WTC11 (cell line): ENCODE results near the gene SMIM29. TPM values are rescaled to one million over a fixed set of nuclear protein-coding genes. Genes with fewer than 3 reads are reported as not detected.

Source experiments
- ATAC-seq: fragments of 200-7000 bp; cut with Tn5 transposase; 2 replicates; pipeline ENCODE4 v1.10.0; 2021; ENCODE audit warnings: mild to moderate bottlenecking, moderate library complexity
- CTCF ChIA-PET: fragments of 300-600 bp; sonication (Branson Sonifier 250); formaldehyde crosslinking; loops from one replicate; lab custom pipeline; 2021; ENCODE audit warnings: antibody characterized with exemption; lab: Charles Lee
- POLR2A ChIA-PET: fragments of 350-600 bp; sonication (Branson Sonifier 250); formaldehyde crosslinking; loops from one replicate; lab custom pipeline; 2021; ENCODE audit warnings: antibody characterized with exemption; lab: Charles Lee
- DNase-seq: peaks from one replicate; pipeline ENCODE4 v3.0.0; 2021; ENCODE audit warnings: low spot score
- H3K27ac Mint-ChIP-seq: 2 replicates; pipeline ENCODE4 v1.8.0; 2021; ENCODE audit warnings: mixed read lengths
- H3K27me3 Mint-ChIP-seq: 2 replicates; pipeline ENCODE4 v1.8.0; 2021; ENCODE audit warnings: low read depth, mild to moderate bottlenecking, moderate library complexity, mixed read lengths
- H3K36me3 Mint-ChIP-seq: 2 replicates; pipeline ENCODE4 v1.8.0; 2021; ENCODE audit warnings: mixed read lengths
- H3K4me1 Mint-ChIP-seq: 2 replicates; pipeline ENCODE4 v1.8.0; 2022; ENCODE audit warnings: mixed read lengths
- H3K4me3 Mint-ChIP-seq: 2 replicates; pipeline ENCODE4 v1.8.0; 2021; ENCODE audit warnings: mild to moderate bottlenecking, moderate library complexity, mixed read lengths
- H3K9me3 Mint-ChIP-seq: 2 replicates; pipeline ENCODE4 v1.8.0; 2021; ENCODE audit warnings: mixed read lengths
- CREB1 ChIP-seq: sonication (generic); formaldehyde crosslinking; IDR thresholded peaks from 2 replicates; pipeline ENCODE4 v1.8.0; 2023; ENCODE audit warnings: mild to moderate bottlenecking, missing genetic modification reagents
- E2F1 ChIP-seq: sonication (generic); formaldehyde crosslinking; IDR thresholded peaks from 2 replicates; pipeline ENCODE4 v1.8.0; 2022; ENCODE audit warnings: mild to moderate bottlenecking, missing genetic modification reagents
- ETV6 ChIP-seq: sonication (generic); formaldehyde crosslinking; IDR thresholded peaks from 2 replicates; pipeline ENCODE4 v1.8.1; 2022; ENCODE audit warnings: mild to moderate bottlenecking, missing genetic modification reagents
- GABPB1 ChIP-seq: sonication (generic); formaldehyde crosslinking; IDR thresholded peaks from 2 replicates; pipeline ENCODE4 v1.8.1; 2023; ENCODE audit warnings: mild to moderate bottlenecking, missing genetic modification reagents
- IRF1 ChIP-seq: sonication (generic); formaldehyde crosslinking; IDR thresholded peaks from 2 replicates; pipeline ENCODE4 v1.8.0; 2023; ENCODE audit warnings: missing genetic modification reagents
- IRF2 ChIP-seq: sonication (generic); formaldehyde crosslinking; IDR thresholded peaks from 2 replicates; pipeline ENCODE4 v1.8.0; 2022; ENCODE audit warnings: low read depth, missing genetic modification reagents, borderline replicate concordance
- PRDM15 ChIP-seq: sonication (generic); formaldehyde crosslinking; IDR thresholded peaks from 2 replicates; pipeline ENCODE4 v1.8.0; 2022; ENCODE audit warnings: missing genetic modification reagents
- SMAD4 ChIP-seq: sonication (generic); formaldehyde crosslinking; IDR thresholded peaks from 2 replicates; pipeline ENCODE4 v1.8.0; 2022; ENCODE audit warnings: mild to moderate bottlenecking, missing genetic modification reagents
- ZMAT4 ChIP-seq: fragments of 250-450 bp; sonication (Bioruptor Pico); IDR thresholded peaks from 2 replicates; pipeline ENCODE4 v1.9.0; 2021; ENCODE audit warnings: mild to moderate bottlenecking
- ZNF317 ChIP-seq: sonication (generic); formaldehyde crosslinking; IDR thresholded peaks from 2 replicates; pipeline ENCODE4 v1.8.1; 2023; ENCODE audit warnings: low read depth, mild to moderate bottlenecking, moderate library complexity, missing genetic modification reagents, borderline replicate concordance
- ZNF671 ChIP-seq: fragments of 250-450 bp; sonication (Bioruptor Pico); IDR thresholded peaks from 2 replicates; pipeline ENCODE4 v1.8.0; 2021; ENCODE audit warnings: mild to moderate bottlenecking
- total RNA-seq: library from RNA; stranded (reverse); gene quantifications from 3 replicates; pipeline ENCODE4 v1.2.3, GENCODE V29; 2021
- TF ChIP-seq, protein P1 (sequence below): sonication (generic); formaldehyde crosslinking; IDR thresholded peaks from 2 replicates; pipeline ENCODE4 v1.8.0; 2023; ENCODE audit warnings: missing genetic modification reagents, mild to moderate bottlenecking, borderline replicate concordance

SMIM29 gene
- total RNA-seq, 1 experiment from 2014 or later = 11.7 TPM

DNA sequence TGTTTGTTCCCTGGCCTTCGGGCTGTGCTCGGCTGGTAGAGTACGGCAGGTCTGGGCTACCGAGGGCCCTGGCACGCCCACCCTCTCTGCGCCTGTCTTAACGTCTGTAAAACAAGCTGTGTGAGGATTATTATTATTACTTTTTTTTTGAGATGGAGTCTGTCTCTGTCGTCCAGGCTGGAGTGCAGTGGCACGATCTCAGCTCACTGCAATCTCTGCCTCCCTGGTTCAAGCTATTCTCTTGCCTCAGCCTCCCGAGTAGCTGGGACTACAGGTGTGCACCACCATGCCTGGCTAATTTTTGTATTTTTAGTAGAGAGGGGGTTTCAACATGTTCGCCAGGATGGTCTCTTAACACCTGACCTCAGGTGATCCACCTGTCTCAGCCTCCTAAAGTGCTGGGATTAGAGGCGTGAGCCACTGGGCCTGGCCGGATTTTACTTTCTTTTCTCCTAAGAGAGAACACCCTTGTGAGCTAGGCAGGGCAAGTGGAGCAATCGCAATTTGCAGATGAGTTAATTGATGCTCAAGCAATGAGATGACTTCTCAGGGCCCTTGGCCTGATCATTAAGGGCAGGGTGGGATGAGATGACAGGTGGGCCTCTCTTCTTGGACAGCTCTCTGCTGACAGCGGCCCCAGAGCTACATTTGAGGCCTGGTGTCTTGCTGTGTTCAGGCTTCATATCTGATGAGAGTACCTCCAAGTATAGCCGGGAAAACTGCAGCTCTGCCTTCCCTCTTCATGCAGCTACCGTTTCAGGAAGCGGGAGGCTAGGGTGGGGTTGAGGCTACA is 859 bp upstream of the SMIM29 start:
- ChIA-PET POLR2A (interaction anchor here (0.5 to 2.2 kb wide), 8 partner anchors 13 to 177 kb away, joined by 3 to 13 read pairs (median 4); partner anchors contain the start of genes HMGA1 and RPS10), CTCF (interaction anchor here (0.6 to 3.5 kb wide), 41 partner anchors 8 to 359 kb away, joined by 3 to 51 read pairs (median 4); partner anchors contain the start of genes HMGA1, NUDT3 and RPS10)
- H3K36me3 Mint-ChIP-seq = peaks cover 10% of the 10 kb centered on the region
- H3K4me3 Mint-ChIP-seq = peak overlapping the region; percentile 88
- DNase-seq = no peak
- peaks cover 26% of the 10 kb centered on the region for H3K4me1 Mint-ChIP-seq
- ATAC-seq = peak; percentile 6
- no peaks in the 10 kb centered on the region for H3K27me3 Mint-ChIP-seq
- no peak for TF ChIP-seq ZNF671 (CRISPR knock-in tag)
- no peak for TF ChIP-seq ZNF317 (CRISPR knock-in tag)
- TF ChIP-seq CREB1 = no peak
- no peak for TF ChIP-seq SMAD4
- TF ChIP-seq ZMAT4 (CRISPR knock-in tag) = no peak
- no peak for TF ChIP-seq PRDM15
- TF ChIP-seq ETV6 = no peak
- TF ChIP-seq GABPB1 (CRISPR knock-in tag) = no peak
- no peak for TF ChIP-seq IRF1 (CRISPR knock-in tag)
- TF ChIP-seq IRF2 (CRISPR knock-in tag) = no peak
- no peaks in the 10 kb centered on the region for H3K9me3 Mint-ChIP-seq
- no peak overlapping the region; the same call in 1 of the 2 replicates for H3K27ac Mint-ChIP-seq

DNA sequence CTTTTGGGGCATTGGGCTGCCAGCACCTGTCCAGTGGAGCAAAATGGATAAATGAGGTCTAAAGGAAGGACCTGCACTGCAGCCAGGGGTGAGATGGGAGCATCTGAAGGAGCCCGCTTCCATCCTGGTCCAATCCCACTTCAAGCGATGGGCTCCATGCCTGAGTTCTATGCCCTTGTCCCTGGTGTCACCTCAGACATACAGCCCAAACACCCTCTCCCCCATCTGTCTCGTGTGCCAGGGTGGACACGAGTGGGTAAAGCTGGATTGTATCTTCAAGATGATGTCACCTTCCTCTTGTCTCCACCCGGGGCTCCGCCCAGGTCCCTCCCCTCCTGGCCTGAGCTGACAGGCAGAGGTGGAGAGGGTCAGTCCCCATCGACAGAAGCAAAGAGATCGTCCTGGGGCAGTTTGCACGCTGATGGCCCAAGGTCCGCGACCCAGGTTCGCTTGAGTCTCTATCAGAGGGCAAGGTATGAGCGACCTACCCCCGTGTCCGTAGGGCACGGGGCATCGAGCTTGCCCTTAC is 544 bp downstream of the SMIM29 start:
- peak overlapping the region; percentile 88 for H3K4me3 Mint-ChIP-seq
- TF ChIP-seq E2F1 (CRISPR knock-in tag) = no peak
- TF ChIP-seq, protein P1, sequence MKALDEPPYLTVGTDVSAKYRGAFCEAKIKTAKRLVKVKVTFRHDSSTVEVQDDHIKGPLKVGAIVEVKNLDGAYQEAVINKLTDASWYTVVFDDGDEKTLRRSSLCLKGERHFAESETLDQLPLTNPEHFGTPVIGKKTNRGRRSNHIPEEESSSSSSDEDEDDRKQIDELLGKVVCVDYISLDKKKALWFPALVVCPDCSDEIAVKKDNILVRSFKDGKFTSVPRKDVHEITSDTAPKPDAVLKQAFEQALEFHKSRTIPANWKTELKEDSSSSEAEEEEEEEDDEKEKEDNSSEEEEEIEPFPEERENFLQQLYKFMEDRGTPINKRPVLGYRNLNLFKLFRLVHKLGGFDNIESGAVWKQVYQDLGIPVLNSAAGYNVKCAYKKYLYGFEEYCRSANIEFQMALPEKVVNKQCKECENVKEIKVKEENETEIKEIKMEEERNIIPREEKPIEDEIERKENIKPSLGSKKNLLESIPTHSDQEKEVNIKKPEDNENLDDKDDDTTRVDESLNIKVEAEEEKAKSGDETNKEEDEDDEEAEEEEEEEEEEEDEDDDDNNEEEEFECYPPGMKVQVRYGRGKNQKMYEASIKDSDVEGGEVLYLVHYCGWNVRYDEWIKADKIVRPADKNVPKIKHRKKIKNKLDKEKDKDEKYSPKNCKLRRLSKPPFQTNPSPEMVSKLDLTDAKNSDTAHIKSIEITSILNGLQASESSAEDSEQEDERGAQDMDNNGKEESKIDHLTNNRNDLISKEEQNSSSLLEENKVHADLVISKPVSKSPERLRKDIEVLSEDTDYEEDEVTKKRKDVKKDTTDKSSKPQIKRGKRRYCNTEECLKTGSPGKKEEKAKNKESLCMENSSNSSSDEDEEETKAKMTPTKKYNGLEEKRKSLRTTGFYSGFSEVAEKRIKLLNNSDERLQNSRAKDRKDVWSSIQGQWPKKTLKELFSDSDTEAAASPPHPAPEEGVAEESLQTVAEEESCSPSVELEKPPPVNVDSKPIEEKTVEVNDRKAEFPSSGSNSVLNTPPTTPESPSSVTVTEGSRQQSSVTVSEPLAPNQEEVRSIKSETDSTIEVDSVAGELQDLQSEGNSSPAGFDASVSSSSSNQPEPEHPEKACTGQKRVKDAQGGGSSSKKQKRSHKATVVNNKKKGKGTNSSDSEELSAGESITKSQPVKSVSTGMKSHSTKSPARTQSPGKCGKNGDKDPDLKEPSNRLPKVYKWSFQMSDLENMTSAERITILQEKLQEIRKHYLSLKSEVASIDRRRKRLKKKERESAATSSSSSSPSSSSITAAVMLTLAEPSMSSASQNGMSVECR (CRISPR knock-in tag) = peak; percentile 86
- no peaks in the 10 kb centered on the region for H3K27me3 Mint-ChIP-seq
- ChIA-PET CTCF (interaction anchor here (0.6 to 3.5 kb wide), 12 partner anchors 11 to 214 kb away, joined by 3 to 51 read pairs (median 8); partner anchors contain the start of genes GRM4, HMGA1 and RPS10), POLR2A (interaction anchor here (0.9 to 2.2 kb wide), 4 partner anchors 11 to 76 kb away, joined by 4 to 13 read pairs (median 6); partner anchors contain the start of gene HMGA1)
- H3K36me3 Mint-ChIP-seq = peaks cover 16% of the 10 kb centered on the region
- peak overlapping the region; percentile 83 for H3K27ac Mint-ChIP-seq
- DNase-seq (peak; percentile 61), ATAC-seq (peak; percentile 5)
- peaks cover 34% of the 10 kb centered on the region for H3K4me1 Mint-ChIP-seq
- no peaks in the 10 kb centered on the region for H3K9me3 Mint-ChIP-seq
